OCI-LY7 (cell line): ENCODE data around the gene COBLL1. TPM values are rescaled to one million over a fixed set of nuclear protein-coding genes. Genes with fewer than 3 reads are reported as not detected.

Source experiments
- BruUV-seq: library from RNA; stranded (reverse); fragments of 400-500 nt; replicated peaks from 2 replicates; lab custom pipeline; 2021; lab: Mats Ljungman, UMichigan
- CTCF ChIA-PET: fragments of 300-600 bp; sonication (Branson Sonifier 250); formaldehyde crosslinking; loops from one replicate; lab custom pipeline; 2022; ENCODE audit warnings: antibody characterized with exemption; ENCODE audit not compliant: unreplicated experiment; lab: Charles Lee
- POLR2A ChIA-PET: fragments of 300-600 bp; sonication (Branson Sonifier 250); formaldehyde crosslinking; loops from one replicate; lab custom pipeline; 2022; ENCODE audit warnings: antibody characterized with exemption; lab: Charles Lee
- DNase-seq: peaks from one replicate; pipeline ENCODE4 v3.0.0-alpha.2; 2015; ENCODE audit warnings: low spot score
- H2AFZ ChIP-seq: fragments of 200-600 bp; sonication (generic), shearing (Covaris generic); 2 replicates; pipeline ENCODE4 v1.6.1; 2014; ENCODE audit warnings: mild to moderate bottlenecking, antibody characterized with exemption, low read length, moderate library complexity
- H3K27ac ChIP-seq: fragments of 200-600 bp; sonication (generic); 2 replicates; pipeline ENCODE4 v1.5.1; 2014; ENCODE audit warnings: mixed run types, low read depth, mild to moderate bottlenecking, moderate library complexity, low read length, inconsistent platforms; ENCODE audit not compliant: poor library complexity, severe bottlenecking
- H3K36me3 ChIP-seq: fragments of 200-600 bp; sonication (generic); 2 replicates; pipeline ENCODE4 v1.6.1; 2014; ENCODE audit warnings: mild to moderate bottlenecking, antibody characterized with exemption, low read length, moderate library complexity, mixed read lengths; ENCODE audit not compliant: insufficient read depth
- H3K4me1 ChIP-seq: fragments of 200-600 bp; sonication (generic); 2 replicates; pipeline ENCODE4 v1.5.1; 2014; ENCODE audit warnings: mild to moderate bottlenecking, low read length; ENCODE audit not compliant: insufficient read depth, poor library complexity, severe bottlenecking
- H3K4me2 ChIP-seq: fragments of 200-600 bp; sonication (generic); 2 replicates; pipeline ENCODE4 v1.6.1; 2014; ENCODE audit warnings: mild to moderate bottlenecking, low read length
- H3K4me3 ChIP-seq: fragments of 200-600 bp; sonication (generic); 2 replicates; pipeline ENCODE4 v1.5.1; 2014; ENCODE audit warnings: mild to moderate bottlenecking, low read depth, low read length; ENCODE audit not compliant: poor library complexity, severe bottlenecking
- H3K79me2 ChIP-seq: fragments of 200-600 bp; sonication (generic); 2 replicates; pipeline ENCODE4 v1.6.1; 2016; ENCODE audit warnings: low read depth, mild to moderate bottlenecking, low read length, moderate library complexity, mixed read lengths; ENCODE audit not compliant: insufficient read depth
- H3K9me2 ChIP-seq: fragments of 200-600 bp; sonication (generic); 2 replicates; pipeline ENCODE4 v1.6.1; 2016; ENCODE audit warnings: mild to moderate bottlenecking, low read length, mixed read lengths; ENCODE audit not compliant: insufficient read depth
- H3K9me3 ChIP-seq: fragments of 200-600 bp; sonication (generic); 2 replicates; pipeline ENCODE4 v1.6.1; 2014; ENCODE audit warnings: mild to moderate bottlenecking, mixed run types, low read length, mixed read lengths
- H4K20me1 ChIP-seq: fragments of 200-600 bp; sonication (generic); 2 replicates; pipeline ENCODE4 v1.6.1; 2014; ENCODE audit warnings: mild to moderate bottlenecking, antibody characterized with exemption, low read length, moderate library complexity, mixed read lengths; ENCODE audit not compliant: insufficient read depth
- EZH2phosphoT487 ChIP-seq: fragments of 200-600 bp; sonication (generic); IDR thresholded peaks from 2 replicates; pipeline ENCODE4 v1.6.1; 2018; ENCODE audit warnings: low read depth, borderline replicate concordance, mild to moderate bottlenecking, mixed run types, antibody characterized with exemption, low read length, moderate library complexity, mixed read lengths
- intact Hi-C: fragments of 100-400 bp; cut with micrococcal nuclease; formaldehyde crosslinking; loops from one replicate; pipeline ENCODE4 v1.10.0; 2022; ENCODE audit not compliant: unreplicated experiment
- total RNA-seq, 2 experiments: library from RNA; depleted of rRNA in 1 of 2; stranded (reverse); fragments of >200 nt in 1 of 2; shearing (Covaris generic) in 1 of 2; gene quantifications; 2 replicates each; pipeline ENCODE4 v1.2.3, GENCODE V29; 2014 to 2022
- TF ChIP-seq, protein P1 (sequence below): fragments of 200-600 bp; sonication (generic); conservative IDR thresholded peaks from 2 replicates; pipeline ENCODE4 v1.5.1; 2014; ENCODE audit warnings: mild to moderate bottlenecking, antibody characterized with exemption, low read length, moderate library complexity, mixed read lengths

The COBLL1 gene
- total RNA-seq, 2 experiments from 2014 or later: 0.79 to 40.7 TPM

DNA sequence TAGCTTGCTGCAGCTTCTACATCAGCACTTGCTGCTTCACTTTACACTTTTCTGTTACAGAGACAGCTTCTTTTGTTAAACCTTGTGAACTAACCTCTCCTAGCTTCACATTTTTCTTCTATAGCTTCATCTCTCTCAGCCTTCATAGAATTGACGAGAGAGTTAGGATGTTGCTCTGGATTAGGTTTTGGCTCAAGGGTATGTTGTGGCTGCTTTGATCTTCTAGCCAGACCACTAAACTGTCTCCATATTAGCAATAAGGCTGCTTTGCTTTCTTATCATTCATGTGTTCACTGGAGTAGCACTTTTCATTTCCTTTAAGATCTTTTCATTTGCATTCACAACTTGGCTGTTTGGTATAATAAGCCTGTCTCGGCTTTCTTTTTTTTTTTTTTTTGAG, 174.1 kb downstream of the COBLL1 start:
- H2AFZ ChIP-seq: no peak overlapping the region
- no peaks in the 10 kb centered on the region for H4K20me1 ChIP-seq
- no peaks in the 10 kb centered on the region for H3K9me2 ChIP-seq
- no peak for TF ChIP-seq EZH2phosphoT487
- TF ChIP-seq, protein P1, sequence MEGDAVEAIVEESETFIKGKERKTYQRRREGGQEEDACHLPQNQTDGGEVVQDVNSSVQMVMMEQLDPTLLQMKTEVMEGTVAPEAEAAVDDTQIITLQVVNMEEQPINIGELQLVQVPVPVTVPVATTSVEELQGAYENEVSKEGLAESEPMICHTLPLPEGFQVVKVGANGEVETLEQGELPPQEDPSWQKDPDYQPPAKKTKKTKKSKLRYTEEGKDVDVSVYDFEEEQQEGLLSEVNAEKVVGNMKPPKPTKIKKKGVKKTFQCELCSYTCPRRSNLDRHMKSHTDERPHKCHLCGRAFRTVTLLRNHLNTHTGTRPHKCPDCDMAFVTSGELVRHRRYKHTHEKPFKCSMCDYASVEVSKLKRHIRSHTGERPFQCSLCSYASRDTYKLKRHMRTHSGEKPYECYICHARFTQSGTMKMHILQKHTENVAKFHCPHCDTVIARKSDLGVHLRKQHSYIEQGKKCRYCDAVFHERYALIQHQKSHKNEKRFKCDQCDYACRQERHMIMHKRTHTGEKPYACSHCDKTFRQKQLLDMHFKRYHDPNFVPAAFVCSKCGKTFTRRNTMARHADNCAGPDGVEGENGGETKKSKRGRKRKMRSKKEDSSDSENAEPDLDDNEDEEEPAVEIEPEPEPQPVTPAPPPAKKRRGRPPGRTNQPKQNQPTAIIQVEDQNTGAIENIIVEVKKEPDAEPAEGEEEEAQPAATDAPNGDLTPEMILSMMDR: no peak
- POLR2A ChIA-PET: interaction anchor here (0.6 kb wide), 2 partner anchors 229 to 992 kb away, joined by 3 to 4 read pairs; no protein-coding TSS in a partner anchor
- intact Hi-C loops: no loop called here
- DNase-seq: no peak
- no peak overlapping the region for H3K27ac ChIP-seq
- H3K4me1 ChIP-seq: no peaks in the 10 kb centered on the region
- no peak overlapping the region for H3K4me2 ChIP-seq
- H3K4me3 ChIP-seq: no peak overlapping the region
- no peaks in the 10 kb centered on the region for H3K9me3 ChIP-seq
- H3K79me2 ChIP-seq: no peaks in the 10 kb centered on the region
- H3K36me3 ChIP-seq: no peaks in the 10 kb centered on the region
- BruUV-seq: no TSS peak
- CTCF ChIA-PET: no interaction called here

DNA sequence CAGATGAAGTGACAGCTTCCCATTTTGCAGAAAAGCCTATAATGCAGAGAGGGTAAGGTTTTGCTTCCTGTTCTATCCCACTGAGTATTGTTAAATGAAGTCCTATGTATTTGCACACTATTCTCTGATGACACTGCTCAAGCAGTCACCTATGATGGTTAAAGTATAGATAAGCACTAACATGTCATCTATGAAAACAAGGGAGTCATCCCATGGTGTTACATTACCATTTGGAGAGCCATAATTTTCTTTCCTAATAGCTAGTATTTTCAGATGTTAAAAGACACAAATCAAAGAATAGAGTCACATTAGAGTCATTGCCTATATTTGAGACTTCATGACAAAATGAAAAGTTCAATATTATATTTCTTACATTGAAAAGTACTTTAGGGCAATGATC, 177.6 kb downstream of the COBLL1 start:
- H3K36me3 ChIP-seq: no peaks in the 10 kb centered on the region
- no TSS peak for BruUV-seq
- no peak overlapping the region for H3K4me3 ChIP-seq
- intact Hi-C loops: no loop called here
- ChIA-PET CTCF (interaction anchor here (1.2 kb wide), 1 partner anchor 9 kb away, joined by 3 read pairs; no protein-coding TSS in a partner anchor), POLR2A (interaction anchor here (0.7 kb wide), 1 partner anchor 122 kb away, joined by 3 read pairs; no protein-coding TSS in a partner anchor)
- H2AFZ ChIP-seq: no peak overlapping the region
- DNase-seq: no peak
- no peak overlapping the region for H3K27ac ChIP-seq
- no peaks in the 10 kb centered on the region for H4K20me1 ChIP-seq
- TF ChIP-seq, protein P1: no peak
- no peak for TF ChIP-seq EZH2phosphoT487
- H3K9me3 ChIP-seq: no peaks in the 10 kb centered on the region
- no peaks in the 10 kb centered on the region for H3K9me2 ChIP-seq
- H3K4me2 ChIP-seq: no peak overlapping the region
- no peaks in the 10 kb centered on the region for H3K4me1 ChIP-seq
- no peaks in the 10 kb centered on the region for H3K79me2 ChIP-seq

DNA sequence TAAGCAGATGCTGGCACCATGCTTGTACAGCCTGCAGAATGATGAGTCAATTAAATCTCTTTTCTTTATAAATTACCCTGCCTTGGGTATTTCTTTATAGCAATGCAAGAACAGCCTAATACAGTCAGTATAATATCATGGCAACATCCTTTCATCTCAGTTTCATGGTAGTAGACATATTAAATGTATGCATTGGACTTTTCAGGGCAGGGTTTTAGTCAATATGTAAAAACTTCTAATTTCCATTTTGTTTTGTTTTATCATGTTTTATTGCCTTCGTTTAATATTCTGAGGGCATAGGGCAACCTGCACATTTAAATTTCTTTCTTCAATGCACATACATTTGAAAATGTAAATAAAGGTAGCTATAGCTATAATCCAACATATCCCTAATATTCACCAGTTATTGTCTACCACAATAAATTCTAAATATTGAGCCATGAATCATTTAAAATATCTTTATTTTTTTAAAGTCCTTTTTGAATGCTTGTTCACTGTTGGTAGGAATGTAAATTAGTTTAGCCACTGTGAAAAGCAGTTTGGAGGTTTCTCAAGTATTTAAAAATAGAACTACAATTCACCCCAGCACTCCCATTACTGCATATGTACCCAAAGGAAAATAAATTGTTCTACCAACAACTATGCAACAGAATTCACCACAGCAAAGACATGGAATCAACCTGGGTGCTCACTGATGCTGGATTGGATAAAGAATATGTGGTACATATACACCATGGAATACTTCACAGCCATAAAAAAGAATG, 178.6 kb downstream of the COBLL1 start:
- no peaks in the 10 kb centered on the region for H3K4me1 ChIP-seq
- TF ChIP-seq, protein P1: no peak
- no peak for TF ChIP-seq EZH2phosphoT487
- H2AFZ ChIP-seq: no peak overlapping the region
- H3K9me2 ChIP-seq: no peaks in the 10 kb centered on the region
- H3K4me3 ChIP-seq: no peak overlapping the region
- H3K9me3 ChIP-seq: no peaks in the 10 kb centered on the region
- H3K79me2 ChIP-seq: no peaks in the 10 kb centered on the region
- intact Hi-C loops: no loop called here
- H4K20me1 ChIP-seq: no peaks in the 10 kb centered on the region
- BruUV-seq: no TSS peak
- DNase-seq: no peak
- ChIA-PET POLR2A (interaction anchor here (0.6 kb wide), 1 partner anchor 267 kb away, joined by 3 read pairs; no protein-coding TSS in a partner anchor), CTCF (interaction anchor here (1.2 kb wide), 1 partner anchor 10 kb away, joined by 3 read pairs; no protein-coding TSS in a partner anchor)
- H3K4me2 ChIP-seq: no peak overlapping the region
- no peak overlapping the region for H3K27ac ChIP-seq
- H3K36me3 ChIP-seq: no peaks in the 10 kb centered on the region
